ENCODE results near the gene CRYBG1.

Gene CRYBG1

DNA sequence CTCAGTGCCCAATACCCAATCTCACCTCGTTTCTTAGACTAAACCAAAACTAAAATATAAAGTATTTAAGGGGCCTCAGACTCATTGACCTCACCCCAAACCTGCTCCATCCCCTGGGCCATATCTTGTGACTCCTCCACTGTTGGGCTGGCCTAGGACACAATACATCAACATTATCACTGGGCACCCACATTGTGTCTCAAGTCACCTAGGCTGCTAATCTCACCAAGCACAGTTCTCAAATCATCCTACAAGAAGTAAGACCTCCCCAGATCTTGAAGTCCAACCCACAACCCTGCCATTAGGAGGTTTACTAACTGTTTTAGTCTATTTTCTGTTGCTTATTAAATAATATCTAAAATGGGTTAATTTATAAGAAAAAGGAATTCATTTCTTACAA, 96.2 kb downstream of the CRYBG1 start:
- no peak for DNase-seq (ENCODE audit: insufficient read length, low spot score)
- FAIRE-seq = no peak

DNA sequence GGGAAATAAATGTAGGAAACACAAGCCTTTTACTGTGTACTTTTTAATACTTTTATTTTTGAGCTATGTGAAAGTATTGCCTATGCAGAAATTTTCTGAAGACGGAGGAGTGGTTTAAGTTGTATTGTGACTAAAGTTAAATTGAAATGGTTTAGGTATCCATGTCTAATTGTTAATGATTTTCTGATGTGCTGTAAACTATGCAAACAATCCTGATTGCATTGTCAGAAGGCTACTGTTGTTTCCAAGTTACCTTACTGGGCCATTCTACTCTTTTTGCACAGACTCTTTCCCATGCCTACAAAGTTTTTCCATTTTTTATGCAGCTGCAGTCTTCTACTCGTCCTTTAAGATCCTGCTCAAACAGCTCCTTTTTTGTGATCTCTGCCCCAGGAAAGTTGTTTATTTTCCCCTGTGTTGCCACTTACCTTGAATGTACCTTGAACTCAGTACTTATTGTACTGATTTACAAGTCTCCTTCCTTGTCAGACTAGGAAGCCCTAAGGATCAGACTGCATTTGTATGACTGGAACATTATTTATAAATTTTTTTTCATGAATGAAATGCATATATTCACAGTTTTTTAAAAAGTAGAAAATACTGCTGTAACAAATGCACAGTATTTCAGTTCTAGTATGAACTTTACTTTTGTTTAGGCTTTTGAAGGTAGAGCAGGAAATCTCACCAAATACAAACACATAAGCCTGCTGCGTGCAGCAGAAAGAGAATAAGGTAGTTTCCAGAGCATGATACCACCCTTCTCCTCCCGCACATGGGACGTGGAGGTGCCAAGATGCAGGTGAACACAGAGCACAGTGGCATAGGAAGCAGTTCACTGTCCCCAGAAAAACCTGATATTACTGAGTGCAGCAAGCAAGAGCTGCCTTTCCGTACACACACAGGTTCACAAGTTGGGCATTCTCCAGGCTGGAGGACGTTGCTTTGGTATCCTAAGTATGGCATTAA, 97.8 kb downstream of the CRYBG1 start:
- DNase-seq (ENCODE audit: insufficient read length, low spot score) = no peak
- FAIRE-seq = no peak

DNA sequence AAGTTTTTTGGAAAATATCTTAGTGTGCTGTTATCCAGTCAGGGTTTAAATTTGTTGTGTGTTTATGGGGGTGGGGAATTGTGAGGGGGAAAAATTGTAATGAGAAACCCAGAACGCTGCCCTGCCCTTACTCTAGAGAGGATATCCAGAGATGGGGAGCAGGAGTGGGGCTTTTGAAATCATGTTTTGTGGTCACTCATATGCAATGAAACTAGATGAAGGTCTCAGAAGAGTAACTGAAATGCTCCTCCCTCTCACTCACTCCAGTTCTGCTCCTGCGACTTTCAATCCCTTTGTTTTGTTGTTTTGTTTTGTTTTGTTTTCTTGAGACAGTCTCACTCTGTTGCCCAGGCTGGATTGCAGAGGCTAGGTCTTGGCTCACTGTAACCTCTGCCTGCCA, 100.0 kb downstream of the CRYBG1 start:
- FAIRE-seq (no peak), DNase-seq (ENCODE audit: insufficient read length, low spot score) (no peak)

DNA sequence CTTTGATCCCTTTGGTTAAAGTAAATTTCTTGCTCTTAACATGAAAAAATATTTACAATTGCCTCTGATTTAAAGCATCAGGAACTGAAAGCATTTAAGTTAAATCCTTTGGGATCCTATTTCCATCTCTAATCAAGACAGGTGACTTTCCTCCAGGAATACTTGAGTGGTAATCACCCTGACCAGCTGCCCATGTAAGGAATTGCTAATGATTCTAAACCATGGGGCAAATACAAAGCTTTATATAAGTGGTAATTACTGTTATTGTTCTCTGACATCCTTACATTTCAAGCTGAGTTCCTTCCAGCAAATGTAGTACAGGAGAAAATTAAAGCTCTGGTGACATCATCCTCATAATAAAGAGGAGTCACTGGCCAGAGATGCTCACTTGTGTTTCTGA, 100.6 kb downstream of the CRYBG1 start:
- no peak for FAIRE-seq
- no peak for DNase-seq (ENCODE audit: insufficient read length, low spot score)

DNA sequence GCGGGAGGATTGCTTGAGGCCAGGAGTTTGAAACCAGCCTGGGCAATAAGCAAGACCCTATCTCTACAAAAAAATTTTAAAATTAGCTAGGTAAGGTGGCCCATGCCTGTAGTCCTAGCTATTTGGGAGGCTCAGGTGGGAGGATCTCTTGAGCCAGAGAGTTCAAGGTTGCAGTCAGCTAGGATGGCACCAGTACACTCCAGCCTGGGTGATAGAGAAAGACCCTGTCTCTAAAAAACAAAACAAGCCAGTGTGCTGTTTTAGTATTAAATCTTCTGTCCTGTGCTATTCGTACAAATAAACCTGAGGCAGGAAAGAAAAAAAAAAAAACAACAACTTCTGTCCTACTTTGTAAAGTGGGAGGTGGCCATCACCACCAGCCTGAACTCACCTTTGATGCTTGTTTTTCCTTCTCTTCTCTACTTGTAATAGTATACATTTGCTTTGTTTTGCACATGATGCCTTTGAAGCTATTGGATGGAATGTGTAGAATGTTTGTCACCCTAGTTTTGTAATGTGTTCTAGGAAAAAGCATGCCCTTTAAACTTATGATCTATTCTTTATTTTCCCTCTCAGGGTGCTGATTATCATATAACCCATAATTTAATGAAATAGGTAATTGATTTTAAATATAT, 102.5 kb downstream of the CRYBG1 start:
- no peak for FAIRE-seq

DNA sequence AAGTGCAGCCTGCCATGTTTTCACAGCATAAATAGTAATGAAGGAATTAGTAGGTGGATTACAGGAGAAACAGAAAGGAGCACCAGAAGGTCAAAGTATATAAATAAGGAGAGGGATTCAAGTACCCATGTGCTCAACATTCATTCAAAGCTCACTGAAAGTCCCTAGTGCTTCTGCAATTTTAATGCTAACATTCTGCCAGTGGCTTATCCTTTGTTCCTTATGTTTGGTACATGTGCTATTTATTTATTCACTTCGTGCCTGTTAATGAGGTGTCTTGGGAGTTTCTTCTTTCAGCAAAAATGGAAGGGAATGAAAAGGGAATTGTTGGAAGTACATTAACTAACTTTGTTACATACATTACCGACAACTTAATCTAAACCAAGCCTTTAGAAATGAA, 105.7 kb downstream of the CRYBG1 start:
- no peak for DNase-seq (ENCODE audit: insufficient read length, low spot score)
- no peak for FAIRE-seq

More for the DNA sequence above, 102.5 kb downstream of the CRYBG1 start:
- no peak for DNase-seq (ENCODE audit: insufficient read length, low spot score)

DNA sequence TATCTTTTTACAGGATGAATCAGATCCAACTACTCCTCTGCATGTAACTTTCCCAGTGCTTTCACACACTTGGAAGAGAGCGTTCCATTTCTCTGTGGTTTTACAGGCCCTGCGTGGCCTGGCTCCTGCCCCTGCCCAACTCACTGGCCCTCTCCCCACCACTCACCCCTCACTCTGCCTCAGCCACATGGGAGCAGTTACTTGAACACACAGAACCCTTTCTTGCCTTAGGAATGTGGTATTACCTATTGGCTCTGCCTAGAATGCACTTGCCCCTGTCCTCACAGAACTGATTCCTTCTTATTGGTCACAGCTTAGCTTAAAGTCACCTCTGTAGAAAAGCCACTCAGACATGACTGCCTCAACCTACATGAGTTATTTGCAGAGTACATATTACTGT, 108.4 kb downstream of the CRYBG1 start:
- FAIRE-seq = no peak
- no peak for DNase-seq (ENCODE audit: insufficient read length, low spot score)

DNA sequence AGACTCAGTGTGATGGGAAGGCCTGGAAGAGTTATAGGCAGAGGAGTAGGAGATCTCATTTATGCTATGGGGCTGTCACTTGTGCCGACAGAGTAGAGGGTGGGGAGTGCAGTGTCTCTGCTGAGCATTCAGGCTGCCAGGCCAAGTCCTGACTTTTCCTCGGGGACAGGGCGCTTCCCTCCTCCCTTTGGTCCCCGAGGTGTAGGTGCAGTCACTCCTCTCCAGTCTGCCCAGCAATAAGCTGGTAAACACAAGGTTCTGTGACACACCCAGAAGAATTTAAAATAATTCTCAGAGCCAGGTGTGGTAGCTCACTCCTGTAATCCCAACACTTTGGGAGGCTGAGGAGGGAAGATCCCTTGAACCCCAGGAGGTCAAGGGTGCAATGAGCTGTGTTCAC, 109.4 kb downstream of the CRYBG1 start:
- DNase-seq (ENCODE audit: insufficient read length, low spot score) (no peak), FAIRE-seq (no peak)

DNA sequence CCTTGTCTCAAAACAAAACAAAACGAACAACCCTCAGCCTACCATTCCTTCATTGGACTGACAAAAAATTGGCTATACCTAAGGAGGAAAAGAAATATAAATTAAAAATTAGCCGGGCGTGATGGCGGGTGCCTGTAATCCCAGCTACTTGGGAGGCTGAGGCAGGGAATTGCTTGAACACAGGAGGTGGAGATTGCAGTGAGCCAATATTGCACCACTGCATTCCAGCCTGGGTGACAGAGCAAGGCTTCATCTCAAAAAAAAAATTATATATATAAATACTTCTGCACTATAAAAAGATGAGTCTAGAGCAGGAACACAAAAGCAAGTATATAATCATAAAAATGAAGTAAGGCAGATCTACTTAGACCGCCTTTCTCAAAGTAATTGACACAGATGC, 109.8 kb downstream of the CRYBG1 start:
- no peak for FAIRE-seq
- no peak for DNase-seq (ENCODE audit: insufficient read length, low spot score)

DNA sequence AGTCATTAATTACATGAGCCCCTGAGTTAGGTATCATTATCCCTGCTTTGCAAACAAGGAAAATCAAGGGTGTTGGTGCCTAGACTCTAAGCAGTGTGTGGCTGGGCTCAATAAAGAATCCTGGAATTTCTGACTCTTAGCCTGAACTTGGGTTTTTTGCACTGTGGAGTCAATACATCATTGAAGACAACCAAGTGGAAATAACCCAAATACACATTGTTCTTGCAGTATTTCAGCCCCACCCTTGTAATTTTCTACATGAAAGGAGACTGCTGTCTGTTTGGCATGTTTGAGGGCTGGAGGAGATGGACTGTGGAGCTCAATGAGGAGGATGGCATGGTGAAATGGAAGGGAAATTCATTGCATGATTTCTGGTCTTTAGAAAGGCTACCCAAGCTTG, 110.3 kb downstream of the CRYBG1 start:
- FAIRE-seq = no peak
- no peak for DNase-seq (ENCODE audit: insufficient read length, low spot score)

DNA sequence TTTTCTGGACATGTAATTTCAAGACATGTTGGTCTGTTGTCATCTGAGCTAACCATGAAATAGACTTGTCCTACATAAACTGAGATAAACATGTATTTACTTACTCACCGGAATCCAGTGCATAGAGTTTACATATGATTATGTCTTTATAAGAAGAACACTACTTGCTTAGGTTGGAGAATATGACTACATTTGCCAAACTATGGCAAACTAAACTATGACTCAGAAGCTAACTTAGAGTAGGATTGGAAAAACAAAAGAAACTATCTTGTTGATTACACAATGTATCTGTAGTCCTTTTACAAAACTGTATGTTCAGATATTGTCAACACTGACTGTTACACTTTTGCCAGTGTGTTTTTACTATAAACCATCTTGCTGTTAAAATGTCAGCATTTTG, 113.3 kb downstream of the CRYBG1 start:
- DNase-seq (ENCODE audit: insufficient read length, low spot score) (no peak), FAIRE-seq (no peak)

DNA sequence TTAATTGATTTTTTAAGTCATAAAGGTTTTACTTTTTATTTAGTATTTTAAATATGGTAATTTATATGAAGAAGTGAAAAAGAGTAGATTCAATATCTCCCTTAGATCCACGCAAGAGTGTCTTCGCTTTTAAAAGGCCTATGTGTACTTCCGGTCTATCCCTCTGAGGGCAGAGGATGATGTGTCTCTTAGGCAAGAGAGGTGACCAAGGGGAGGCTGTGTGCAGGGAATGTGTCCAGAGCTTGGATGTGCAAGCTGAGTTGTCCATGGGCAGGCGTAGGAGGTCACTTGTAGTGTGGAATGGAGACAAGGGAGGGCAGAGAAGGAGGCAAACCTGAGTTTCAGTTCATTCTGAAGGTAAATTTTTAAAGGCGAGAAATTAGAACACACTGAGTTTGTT, 113.9 kb downstream of the CRYBG1 start:
- FAIRE-seq = no peak
- no peak for DNase-seq (ENCODE audit: insufficient read length, low spot score)

DNA sequence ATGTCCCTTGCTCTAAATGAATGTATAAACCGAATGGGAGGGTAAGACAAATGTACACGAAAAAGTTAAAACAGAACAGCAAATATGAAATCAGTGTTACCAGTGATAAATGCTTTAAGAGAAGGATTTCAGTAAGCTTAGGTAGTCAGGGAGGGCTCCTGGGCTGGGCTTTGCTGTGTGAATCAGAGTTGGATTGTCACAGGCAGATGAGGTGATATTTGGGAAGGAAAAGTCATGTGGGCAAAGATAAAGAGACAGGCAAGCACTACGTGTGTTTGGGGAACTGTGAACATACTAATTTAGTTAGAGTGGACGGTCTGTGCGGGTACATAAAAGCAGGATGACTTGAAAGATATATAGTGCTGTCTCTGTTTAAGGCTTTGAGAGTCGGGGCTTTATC, 114.8 kb downstream of the CRYBG1 start:
- FAIRE-seq = no peak
- DNase-seq (ENCODE audit: insufficient read length, low spot score) = no peak

DNA sequence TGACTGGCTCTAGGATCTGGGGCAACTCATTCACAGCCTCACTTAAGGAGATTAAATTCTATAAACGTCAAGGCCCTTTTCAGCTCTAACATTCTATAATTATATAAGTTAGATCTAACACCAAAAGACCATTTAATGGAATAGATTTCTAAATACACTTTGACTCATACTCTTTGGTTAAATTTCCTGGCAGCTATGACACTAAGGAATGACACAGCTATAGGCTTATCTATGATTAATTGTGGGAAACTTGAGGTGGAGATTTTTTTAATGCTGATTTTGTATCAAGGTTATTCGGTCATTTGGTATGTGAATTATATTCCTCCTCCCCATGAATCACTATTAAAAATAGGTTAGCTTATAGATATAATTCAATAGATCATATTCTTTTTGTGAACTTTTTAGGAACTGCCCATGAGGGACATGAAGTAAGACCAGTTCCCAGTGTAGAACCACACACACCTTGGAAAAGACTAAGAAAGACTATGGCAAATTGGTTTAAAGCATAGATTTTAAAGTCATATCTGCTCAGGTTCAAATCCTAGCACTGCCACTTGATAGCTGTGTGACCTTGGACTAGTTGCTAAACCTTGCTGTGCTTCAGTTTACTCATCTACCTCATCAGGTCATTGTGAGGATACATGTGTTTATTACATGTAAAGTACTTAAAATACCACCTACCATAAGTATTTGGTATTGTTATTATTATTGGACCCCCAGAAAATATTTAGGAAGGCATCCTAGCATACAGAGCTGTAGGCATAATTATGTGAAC, 116.0 kb downstream of the CRYBG1 start:
- DNase-seq (ENCODE audit: insufficient read length, low spot score) = no peak

DNA sequence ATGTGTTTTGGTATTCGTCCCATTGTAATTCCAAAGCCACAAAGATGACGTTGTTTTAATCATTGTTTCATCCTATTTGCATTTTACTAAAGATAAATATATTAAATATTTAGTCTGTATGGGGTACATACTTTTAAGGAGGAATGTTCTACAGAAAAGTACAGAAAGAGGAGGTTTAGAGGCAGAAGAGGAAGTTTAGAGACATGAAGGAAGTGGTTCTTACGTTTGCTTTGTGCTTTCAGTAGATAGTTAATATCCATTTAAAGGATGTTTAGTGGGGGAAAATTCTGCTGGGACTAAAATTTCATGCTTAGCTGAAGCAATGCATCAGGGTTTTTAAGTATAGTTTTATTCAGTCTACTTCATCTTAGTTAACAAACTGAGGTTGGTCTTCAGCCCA, 116.6 kb downstream of the CRYBG1 start:
- FAIRE-seq = no peak
- DNase-seq (ENCODE audit: insufficient read length, low spot score) = no peak

More for the DNA sequence above, 116.0 kb downstream of the CRYBG1 start:
- FAIRE-seq = no peak

DNA sequence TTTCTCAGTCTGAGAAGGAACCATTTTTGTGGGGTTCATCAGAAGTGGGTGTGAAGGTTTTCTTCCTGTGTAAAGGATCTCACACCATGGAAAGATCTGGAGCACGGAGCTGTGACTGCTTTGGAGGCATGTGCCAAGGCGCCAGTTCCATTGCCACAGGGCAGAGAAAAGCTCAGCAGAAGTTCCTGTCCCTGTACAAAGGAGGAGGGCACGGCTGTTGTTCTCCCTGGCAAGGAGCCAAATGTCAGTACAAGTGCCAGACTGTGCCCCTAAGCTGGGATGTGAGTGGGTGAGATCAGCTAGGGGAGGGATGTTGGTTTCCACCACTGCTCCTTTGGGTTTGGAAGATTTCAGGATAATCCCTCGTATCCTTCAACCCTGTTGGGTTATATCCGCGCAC, 117.3 kb downstream of the CRYBG1 start:
- DNase-seq (ENCODE audit: insufficient read length, low spot score) = no peak
- FAIRE-seq = no peak

DNA sequence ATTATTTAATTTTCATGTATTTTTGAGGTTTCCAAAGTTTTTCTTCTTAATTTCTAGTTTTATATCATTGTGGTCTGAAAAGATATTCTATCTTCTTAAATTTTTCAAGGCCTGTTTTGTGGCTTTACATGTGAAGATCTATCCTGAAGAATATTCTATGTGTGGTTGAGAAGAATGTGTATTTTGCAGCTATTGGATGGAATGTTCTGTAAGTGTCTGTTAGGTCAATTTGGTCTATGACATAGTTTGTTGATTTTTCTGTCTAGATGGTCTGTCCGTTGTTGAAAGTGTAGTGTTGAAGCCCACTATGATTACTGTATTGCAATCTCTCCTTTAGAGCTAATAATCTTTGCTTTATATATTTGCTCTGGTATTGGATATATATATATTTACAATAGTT, 125.7 kb downstream of the CRYBG1 start:
- DNase-seq (ENCODE audit: insufficient read length, low spot score) (no peak), FAIRE-seq (no peak)

DNA sequence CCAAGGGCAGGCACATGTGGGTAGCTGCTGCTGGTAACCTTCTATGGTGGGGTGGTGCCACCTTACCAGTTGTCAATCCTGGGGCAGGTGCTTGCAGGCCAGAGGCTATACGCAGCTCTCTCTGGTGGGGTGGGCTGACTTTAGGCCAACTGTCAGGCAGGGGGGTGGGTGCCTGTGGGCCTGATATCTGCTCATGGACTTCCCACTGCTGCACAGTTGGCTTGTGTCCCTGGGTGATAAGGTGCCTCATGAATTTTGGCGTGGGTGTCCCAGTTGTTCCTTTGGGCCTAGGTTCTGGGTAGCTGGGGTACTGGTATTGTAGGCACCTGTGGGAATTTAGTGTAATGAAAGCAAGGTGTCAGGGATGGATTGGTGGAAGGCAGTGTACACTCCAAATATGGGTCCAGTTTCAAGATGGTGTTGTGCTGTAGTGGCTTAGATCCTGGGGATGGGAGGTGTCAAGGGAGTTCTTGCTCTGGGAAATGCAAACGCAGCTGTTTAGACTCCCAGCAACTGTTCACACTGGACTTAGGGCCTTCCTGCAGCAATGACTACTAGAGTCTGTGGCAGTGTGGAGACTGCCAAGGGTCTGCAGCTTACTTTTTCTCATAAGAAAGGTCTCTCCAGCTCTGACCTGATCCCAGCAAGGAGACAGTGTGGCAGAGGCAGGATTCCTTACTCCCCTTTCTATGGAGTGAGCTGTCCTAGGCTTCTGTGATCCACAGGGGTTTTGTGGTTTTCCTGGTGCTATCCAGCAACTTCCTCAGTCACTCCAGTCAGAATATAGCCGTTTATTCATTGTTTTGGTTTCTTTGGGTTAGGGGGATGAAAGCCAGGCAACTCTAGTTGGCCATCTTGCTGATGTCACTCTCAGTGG, 128.2 kb downstream of the CRYBG1 start:
- DNase-seq (ENCODE audit: insufficient read length, low spot score) (no peak), FAIRE-seq (no peak)

DNA sequence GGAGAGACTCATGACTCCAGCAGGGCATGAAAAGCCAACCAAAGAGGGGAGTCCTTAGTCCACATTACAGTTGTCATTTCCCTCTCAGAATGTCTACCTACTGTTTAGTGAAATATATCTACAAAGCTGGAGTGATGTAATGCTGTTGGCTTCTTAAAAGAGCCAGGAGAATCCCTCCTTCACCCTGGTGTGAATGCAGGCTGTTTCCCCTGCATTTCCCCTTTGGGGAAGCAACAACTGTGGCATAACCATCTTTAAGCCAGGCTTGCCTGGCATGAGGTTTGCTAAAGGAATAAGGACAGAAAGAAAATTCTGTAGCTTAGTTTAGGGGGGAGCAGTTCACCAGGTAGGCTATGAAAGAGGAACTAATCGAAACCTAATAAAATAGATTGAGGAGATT, 129.5 kb downstream of the CRYBG1 start:
- no peak for FAIRE-seq
- DNase-seq (ENCODE audit: insufficient read length, low spot score) = no peak

DNA sequence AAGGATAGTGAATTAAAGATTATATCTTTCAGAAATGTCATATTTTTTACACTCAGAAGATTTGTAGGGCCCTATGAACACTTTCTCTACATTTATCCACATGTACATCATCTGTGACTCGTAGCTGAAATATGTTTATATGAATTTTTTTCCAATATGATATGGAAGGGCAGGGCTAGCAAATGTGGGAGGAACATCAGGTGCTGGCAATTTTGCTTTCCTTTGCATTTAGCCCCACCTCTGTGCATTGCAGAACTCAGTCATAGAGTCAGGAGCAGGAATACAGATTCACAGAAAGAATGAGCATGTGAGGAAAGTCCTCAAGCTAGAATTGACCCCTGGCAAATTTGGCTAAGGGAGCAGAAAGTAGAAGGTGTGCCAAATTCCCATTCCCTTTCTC, 129.9 kb downstream of the CRYBG1 start:
- FAIRE-seq (no peak), DNase-seq (ENCODE audit: insufficient read length, low spot score) (no peak)

Data from HTR-8/SVneo (cell line).